HepG2 (cell line): Measurements from ENCODE around the gene PRDM15. TPM values are rescaled to one million over a fixed set of nuclear protein-coding genes. Genes with fewer than 3 reads are reported as not detected.

Source experiments
- ARNT2 ChIP-seq: sonication (generic); formaldehyde crosslinking; IDR thresholded peaks from 2 replicates; pipeline ENCODE4 v1.8.0; 2022; ENCODE audit warnings: mild to moderate bottlenecking, low read depth, missing genetic modification reagents, moderate library complexity
- DPF2 ChIP-seq: sonication (generic); formaldehyde crosslinking; IDR thresholded peaks from 2 replicates; pipeline ENCODE4 v1.4.0; 2020; ENCODE audit warnings: mild to moderate bottlenecking, low read depth, missing genetic modification reagents, borderline replicate concordance
- ERF ChIP-seq: IDR thresholded peaks from 2 replicates; pipeline ENCODE4 v1.6.1; 2018; ENCODE audit warnings: missing biosample characterization, missing genetic modification reagents
- MAX ChIP-seq: IDR thresholded peaks from 2 replicates; pipeline ENCODE4 v1.6.1; 2012; ENCODE audit warnings: inconsistent platforms
- RARA ChIP-seq: IDR thresholded peaks from 2 replicates; pipeline ENCODE4 v1.6.1; 2016; ENCODE audit warnings: missing genetic modification reagents, missing compliant biosample characterization
- RELA ChIP-seq: sonication (generic); formaldehyde crosslinking; IDR thresholded peaks from 2 replicates; pipeline ENCODE4 v1.4.0; 2020; ENCODE audit warnings: missing genetic modification reagents
- SYNCRIP ChIP-seq: fragments of 200-400 bp; formaldehyde crosslinking; IDR thresholded peaks from 2 replicates; pipeline ENCODE4 v1.6.1; 2018; ENCODE audit warnings: mild to moderate bottlenecking, low read depth, low read length; ENCODE audit not compliant: insufficient read depth
- ZFX ChIP-seq: sonication (generic); formaldehyde crosslinking; IDR thresholded peaks from 2 replicates; pipeline ENCODE4 v1.4.0; 2020; ENCODE audit warnings: mild to moderate bottlenecking, low read depth, missing genetic modification reagents, moderate library complexity
- ZFY ChIP-seq: sonication (generic); formaldehyde crosslinking; IDR thresholded peaks from 2 replicates; pipeline ENCODE4 v1.4.0; 2020; ENCODE audit warnings: missing genetic modification reagents
- ZNF20 ChIP-seq: sonication (generic); formaldehyde crosslinking; IDR thresholded peaks from 2 replicates; pipeline ENCODE4 v1.4.0; 2020; ENCODE audit warnings: mild to moderate bottlenecking, moderate library complexity, missing genetic modification reagents
- ZNF207 ChIP-seq: fragments of 450-650 bp; IDR thresholded peaks from 2 replicates; pipeline ENCODE4 v1.6.1; 2016; ENCODE audit warnings: antibody characterized with exemption, borderline replicate concordance
- ZNF276 ChIP-seq: sonication (generic); formaldehyde crosslinking; IDR thresholded peaks from 2 replicates; pipeline ENCODE4 v1.4.0; 2020; ENCODE audit warnings: mild to moderate bottlenecking, low read depth, missing genetic modification reagents
- ZNF431 ChIP-seq: sonication (generic); formaldehyde crosslinking; IDR thresholded peaks from 2 replicates; pipeline ENCODE4 v1.9.0; 2022; ENCODE audit warnings: missing genetic modification reagents, low read depth, mild to moderate bottlenecking, borderline replicate concordance
- ZNF703 ChIP-seq: sonication (generic); formaldehyde crosslinking; IDR thresholded peaks from 2 replicates; pipeline ENCODE4 v1.5.1; 2020; ENCODE audit warnings: missing genetic modification reagents, mild to moderate bottlenecking, moderate library complexity, borderline replicate concordance
- ZNF780A ChIP-seq: sonication (generic); formaldehyde crosslinking; IDR thresholded peaks from 2 replicates; pipeline ENCODE4 v1.8.0; 2022; ENCODE audit warnings: mild to moderate bottlenecking, missing genetic modification reagents, moderate library complexity
- polyA plus RNA-seq, 8 experiments: library from polyadenylated mRNA; depleted of rRNA in 3 of 8; stranded (reverse) in 7 of 8; unstranded in 1 of 8; fragments of >200 nt; fragmentation: Illumina TruSeq in 4 of 8; extraction: Trizol in 4 of 8; gene quantifications; 2 replicates each; pipeline versions ENCODE4 v1.2.1 to v1.2.3, GENCODE V29; 2011 to 2016; ENCODE audit warnings: low read depth in 4 of 8, missing spikeins in 1 of 8, mixed read lengths in 1 of 8; ENCODE audit not compliant: insufficient read depth in 1 of 8
- total RNA-seq, 5 experiments: library from RNA; depleted of rRNA; stranded (reverse); fragments of >200 nt; fragmentation: Illumina TruSeq; extraction: Trizol; gene quantifications; 2 replicates each; pipeline ENCODE4 v1.2.3, GENCODE V29; 2016; ENCODE audit warnings: low read depth in 1 of 5
- TF ChIP-seq, protein P1 (sequence below): sonication (generic); formaldehyde crosslinking; IDR thresholded peaks from 2 replicates; pipeline ENCODE4 v1.5.0; 2020; ENCODE audit warnings: mild to moderate bottlenecking, missing genetic modification reagents
- TF ChIP-seq, protein P2 (sequence below): sonication (generic); formaldehyde crosslinking; IDR thresholded peaks from 2 replicates; pipeline ENCODE4 v1.4.0; 2020; ENCODE audit warnings: missing genetic modification reagents

PRDM15 gene
- total and polyA plus RNA-seq, 2 of the 13 experiments (the other 11 are each of a cell fraction or from before 2014, with no cell fraction given) = 4.0 to 6.9 TPM

DNA sequence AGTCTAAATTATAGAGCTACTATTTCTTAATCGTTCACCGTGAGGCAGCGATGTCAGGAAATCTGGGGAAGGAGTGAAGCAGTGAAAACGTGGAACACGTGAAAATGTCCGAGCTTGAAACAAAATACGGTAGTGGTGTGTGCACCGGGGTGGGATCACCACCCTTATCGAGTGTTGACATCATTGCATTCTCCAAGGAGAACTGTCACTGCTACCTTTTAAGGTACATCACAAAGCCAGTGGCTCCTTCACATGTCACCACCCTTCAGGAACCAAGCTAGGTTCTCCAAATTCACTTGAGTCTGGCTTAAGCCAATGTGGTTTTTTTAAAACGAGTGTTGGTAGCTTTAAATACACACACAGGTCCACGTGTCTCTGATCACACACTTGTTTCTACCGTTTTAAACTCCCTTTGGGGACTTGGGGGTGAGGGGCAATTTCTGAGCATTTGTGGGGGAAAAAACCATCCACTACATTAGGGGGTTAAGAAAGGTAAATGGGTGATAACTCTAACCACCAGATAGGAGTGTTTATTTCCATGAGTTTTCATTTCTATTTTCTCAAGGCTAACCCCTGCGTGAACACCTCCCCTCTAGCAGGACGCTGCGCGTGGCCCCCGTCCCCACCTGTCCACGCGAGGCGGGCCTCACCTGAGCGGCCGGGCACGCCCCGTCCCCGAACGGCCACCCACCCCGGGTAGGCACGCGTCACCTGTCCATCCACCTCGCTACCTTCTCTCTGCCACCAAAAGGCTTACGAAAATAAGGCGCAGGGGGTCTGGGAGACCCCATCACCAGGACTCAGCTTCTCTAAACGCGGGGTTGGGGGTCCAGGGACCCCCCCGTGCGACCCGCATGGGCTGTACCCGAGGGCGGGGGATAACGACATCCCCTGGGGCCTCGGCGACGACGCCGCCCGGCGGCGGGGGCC, 978 bp downstream of the PRDM15 start (continued):
- no peak for TF ChIP-seq ZNF276 (CRISPR knock-in tag)
- TF ChIP-seq RELA (CRISPR knock-in tag) = no peak
- TF ChIP-seq, protein P1, sequence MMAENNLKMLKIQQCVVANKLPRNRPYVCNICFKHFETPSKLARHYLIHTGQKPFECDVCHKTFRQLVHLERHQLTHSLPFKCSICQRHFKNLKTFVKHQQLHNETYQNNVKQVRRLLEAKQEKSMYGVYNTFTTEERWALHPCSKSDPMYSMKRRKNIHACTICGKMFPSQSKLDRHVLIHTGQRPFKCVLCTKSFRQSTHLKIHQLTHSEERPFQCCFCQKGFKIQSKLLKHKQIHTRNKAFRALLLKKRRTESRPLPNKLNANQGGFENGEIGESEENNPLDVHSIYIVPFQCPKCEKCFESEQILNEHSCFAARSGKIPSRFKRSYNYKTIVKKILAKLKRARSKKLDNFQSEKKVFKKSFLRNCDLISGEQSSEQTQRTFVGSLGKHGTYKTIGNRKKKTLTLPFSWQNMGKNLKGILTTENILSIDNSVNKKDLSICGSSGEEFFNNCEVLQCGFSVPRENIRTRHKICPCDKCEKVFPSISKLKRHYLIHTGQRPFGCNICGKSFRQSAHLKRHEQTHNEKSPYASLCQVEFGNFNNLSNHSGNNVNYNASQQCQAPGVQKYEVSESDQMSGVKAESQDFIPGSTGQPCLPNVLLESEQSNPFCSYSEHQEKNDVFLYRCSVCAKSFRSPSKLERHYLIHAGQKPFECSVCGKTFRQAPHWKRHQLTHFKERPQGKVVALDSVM (CRISPR knock-in tag) = no peak
- TF ChIP-seq ZNF780A = no peak
- no peak for TF ChIP-seq ZNF20 (CRISPR knock-in tag)
- TF ChIP-seq, protein P2, sequence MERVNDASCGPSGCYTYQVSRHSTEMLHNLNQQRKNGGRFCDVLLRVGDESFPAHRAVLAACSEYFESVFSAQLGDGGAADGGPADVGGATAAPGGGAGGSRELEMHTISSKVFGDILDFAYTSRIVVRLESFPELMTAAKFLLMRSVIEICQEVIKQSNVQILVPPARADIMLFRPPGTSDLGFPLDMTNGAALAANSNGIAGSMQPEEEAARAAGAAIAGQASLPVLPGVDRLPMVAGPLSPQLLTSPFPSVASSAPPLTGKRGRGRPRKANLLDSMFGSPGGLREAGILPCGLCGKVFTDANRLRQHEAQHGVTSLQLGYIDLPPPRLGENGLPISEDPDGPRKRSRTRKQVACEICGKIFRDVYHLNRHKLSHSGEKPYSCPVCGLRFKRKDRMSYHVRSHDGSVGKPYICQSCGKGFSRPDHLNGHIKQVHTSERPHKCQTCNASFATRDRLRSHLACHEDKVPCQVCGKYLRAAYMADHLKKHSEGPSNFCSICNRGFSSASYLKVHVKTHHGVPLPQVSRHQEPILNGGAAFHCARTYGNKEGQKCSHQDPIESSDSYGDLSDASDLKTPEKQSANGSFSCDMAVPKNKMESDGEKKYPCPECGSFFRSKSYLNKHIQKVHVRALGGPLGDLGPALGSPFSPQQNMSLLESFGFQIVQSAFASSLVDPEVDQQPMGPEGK (CRISPR knock-in tag) = peak; percentile 69
- TF ChIP-seq ZNF207 = no peak
- TF ChIP-seq SYNCRIP = no peak
- 0 out of 2 replicates have a peak, but pooled peaks have one; percentile 31 for TF ChIP-seq ARNT2 (CRISPR knock-in tag)
- no peak for TF ChIP-seq ZNF431
- TF ChIP-seq ERF (CRISPR knock-in tag) = 0 out of 2 replicates have a peak, but pooled peaks have one; percentile 23
- TF ChIP-seq ZNF703 (CRISPR knock-in tag) = no peak
- no peak for TF ChIP-seq DPF2 (CRISPR knock-in tag)
- TF ChIP-seq ZFX (CRISPR knock-in tag) = 0 out of 2 replicates have a peak, but pooled peaks have one; percentile 27
- peak; percentile 46; the same call in 1 of the 2 replicates for TF ChIP-seq MAX
- no peak for TF ChIP-seq RARA
- peak; percentile 21; the same call in 1 of the 2 replicates for TF ChIP-seq ZFY (CRISPR knock-in tag)
